HG03095 (cell line): Measurements from ENCODE around the gene GSTT4.
"Not testable (repeated sequence)": the region's sequence is repeated elsewhere in the genome, so short reads cannot be mapped to it uniquely, and the experiment has no call there.

Experiments
- ATAC-seq: cut with Tn5 transposase; IDR thresholded peaks from one replicate; pipeline ENCODE4 v1.9.1; 2021; ENCODE audit warnings: moderate library complexity; ENCODE audit not compliant: unreplicated experiment

Gene GSTT4

DNA sequence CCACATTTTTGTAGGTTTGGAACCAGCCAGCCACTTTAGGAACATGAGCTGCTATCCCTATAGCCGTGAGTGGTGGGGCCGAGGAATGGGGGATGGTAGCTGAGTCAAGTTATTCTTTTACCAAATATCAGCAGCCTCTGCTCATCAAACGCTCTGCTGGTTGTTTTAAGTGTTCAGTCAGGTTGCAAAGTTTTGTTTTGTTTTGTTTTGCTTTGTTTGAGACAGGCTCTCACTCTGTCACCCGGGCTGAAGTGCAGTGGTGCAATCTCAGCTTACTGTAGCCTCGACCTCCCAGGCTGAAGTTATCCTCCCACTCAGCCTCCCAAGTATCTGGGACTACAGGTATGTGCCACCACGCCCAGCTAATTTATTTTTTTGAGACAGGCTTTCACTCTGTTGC lies 20.2 kb upstream of the GSTT4 start:
- ATAC-seq: no peak

- ATAC-seq: no peak
These were observed 19.1 kb upstream of the GSTT4 start for GRCh38 chr22:24024354-24024753.

DNA sequence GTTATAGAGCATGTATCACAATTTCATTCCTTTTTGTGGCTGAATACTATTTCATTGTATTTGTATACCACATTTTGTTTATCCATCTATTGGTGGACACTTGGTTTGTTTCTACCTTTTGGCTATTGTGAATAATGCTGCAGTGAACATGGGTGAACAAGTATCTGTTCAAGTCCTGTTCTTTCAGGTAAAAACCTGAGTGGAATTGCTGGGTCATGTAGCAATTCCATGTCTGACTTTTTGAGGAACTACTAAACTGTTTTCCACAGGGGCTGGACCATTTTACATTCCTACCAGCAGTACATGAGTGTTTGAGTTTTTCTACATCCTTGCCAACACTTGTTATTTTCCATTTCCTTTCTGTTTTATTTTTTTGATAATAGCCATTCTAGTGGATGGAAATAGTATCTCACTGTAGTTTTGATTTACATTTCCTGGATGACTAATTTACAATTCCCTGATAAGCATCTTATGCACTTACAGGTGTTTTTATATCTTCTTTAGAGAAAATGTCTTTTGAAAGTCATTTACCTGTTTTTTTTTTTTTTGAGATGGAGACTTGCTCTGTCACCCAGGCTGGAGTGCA lies 18.0 kb upstream of the GSTT4 start:
- no peak for ATAC-seq

- ATAC-seq: no peak
These were observed 16.1 kb upstream of the GSTT4 start for GRCh38 chr22:24021304-24021703.

DNA sequence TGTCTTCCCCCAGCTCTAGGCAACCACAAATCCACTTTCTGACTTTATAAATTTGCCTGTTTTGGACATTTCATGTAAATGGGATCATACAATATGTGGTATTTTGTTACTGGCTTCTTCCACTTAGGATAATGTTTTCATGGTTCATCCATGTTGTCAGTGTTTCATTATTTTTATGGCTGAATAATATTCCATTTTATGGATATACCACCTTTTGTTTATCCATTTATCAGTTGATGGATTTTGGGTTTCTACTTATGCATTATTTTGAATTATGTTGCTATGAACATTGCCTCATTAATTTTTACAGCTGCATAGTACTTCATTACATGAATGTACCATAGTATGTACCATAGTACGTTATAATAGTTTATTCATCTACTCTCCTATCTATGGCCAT lies 10.9 kb upstream of the GSTT4 start:
- ATAC-seq: no peak

DNA sequence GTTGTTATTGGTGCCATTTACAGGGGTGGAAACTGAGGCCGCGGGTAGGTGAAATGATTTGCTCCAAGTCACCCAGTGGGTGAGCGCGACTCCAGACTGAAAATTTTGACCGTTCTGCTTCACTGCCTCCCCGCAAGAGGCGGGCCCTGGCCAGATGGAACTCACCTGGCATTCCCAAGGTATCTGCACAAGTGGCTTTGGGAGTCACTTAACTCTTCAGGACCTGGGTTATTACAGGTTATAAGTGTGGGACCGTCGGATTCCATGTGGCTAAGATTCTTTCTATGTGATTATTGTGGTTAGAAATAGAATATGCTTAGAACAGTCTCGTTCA lies 6.4 kb upstream of the GSTT4 start:
- no peak for ATAC-seq

DNA sequence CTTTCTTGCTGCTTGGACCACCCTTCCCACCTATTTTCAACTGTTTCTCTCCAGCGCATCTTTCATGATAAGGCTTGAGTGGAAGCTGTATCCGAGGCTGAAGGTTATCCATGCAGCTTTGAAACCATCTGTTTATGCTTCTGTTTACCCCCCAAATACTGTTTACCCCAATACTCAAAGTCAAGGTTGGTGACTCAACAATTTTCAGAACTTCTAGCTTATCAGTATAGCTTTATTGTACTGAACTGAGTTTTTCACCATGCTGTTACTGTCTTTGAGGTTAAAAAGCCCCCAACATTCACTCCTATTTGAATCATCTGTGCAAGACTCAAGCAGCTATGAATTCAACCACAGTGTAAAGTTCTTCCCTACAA lies 4.8 kb upstream of the GSTT4 start:
- no peak for ATAC-seq

- ATAC-seq: no peak
These were observed 4.2 kb upstream of the GSTT4 start for GRCh38 chr22:24009227-24010017.

GRCh38 chr22:24008381-24009226 lies 3.4 kb upstream of the GSTT4 start:
- no peak for ATAC-seq

DNA sequence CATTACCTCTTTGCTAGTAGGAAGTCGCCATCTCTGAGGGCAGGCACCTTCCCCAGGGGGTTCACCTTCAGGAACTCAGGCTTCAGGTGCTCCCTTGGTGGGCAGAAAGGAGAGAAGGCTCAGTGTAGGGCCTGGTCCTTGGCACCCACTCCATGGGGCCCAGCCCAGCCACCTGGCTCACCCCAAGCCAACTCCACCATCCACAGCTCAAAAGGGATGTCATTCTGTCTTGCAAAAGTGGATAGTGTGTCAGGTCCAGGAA lies 2.7 kb upstream of the GSTT4 start:
- no peak for ATAC-seq

DNA sequence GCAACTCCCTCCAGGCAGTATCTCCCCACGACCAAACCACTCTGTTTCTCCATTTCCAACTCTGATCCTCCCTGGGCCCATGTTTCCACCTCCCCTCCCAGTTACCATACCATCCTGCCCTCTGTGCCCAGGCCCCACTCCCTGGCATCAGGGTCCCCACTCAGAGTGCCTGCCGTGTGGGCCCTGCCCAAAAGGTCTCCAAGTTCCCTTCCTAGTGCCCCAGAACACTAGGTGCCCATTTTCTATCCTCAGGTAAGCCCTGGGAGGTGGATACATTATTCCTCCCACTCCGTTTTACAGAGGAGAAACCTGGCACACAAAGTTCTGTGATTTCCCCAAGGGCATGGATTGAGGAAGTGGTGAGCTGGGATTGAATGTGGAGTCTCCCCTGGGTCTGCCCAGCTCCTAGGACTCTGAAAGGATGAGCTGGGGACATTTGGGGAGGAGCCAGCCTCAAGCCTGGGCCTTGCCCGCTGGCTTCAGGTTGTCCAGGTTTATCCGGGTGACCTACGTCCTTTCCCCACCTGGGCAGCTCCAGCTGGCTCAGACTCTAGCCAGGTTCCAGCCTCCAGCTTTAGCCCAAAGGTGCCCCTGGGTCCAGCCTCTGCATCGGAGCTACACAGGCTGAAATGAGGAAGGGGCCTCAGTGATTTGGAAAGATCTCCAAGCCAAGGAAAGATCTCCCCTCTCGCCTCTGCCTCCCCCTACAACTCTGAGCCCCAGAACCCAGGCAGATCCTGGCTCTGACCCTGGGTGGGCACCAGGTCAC lies 2.2 kb upstream of the GSTT4 start:
- ATAC-seq: no peak

- ATAC-seq: no peak
These were observed 1.6 kb upstream of the GSTT4 start for GRCh38 chr22:24006914-24007214.

DNA sequence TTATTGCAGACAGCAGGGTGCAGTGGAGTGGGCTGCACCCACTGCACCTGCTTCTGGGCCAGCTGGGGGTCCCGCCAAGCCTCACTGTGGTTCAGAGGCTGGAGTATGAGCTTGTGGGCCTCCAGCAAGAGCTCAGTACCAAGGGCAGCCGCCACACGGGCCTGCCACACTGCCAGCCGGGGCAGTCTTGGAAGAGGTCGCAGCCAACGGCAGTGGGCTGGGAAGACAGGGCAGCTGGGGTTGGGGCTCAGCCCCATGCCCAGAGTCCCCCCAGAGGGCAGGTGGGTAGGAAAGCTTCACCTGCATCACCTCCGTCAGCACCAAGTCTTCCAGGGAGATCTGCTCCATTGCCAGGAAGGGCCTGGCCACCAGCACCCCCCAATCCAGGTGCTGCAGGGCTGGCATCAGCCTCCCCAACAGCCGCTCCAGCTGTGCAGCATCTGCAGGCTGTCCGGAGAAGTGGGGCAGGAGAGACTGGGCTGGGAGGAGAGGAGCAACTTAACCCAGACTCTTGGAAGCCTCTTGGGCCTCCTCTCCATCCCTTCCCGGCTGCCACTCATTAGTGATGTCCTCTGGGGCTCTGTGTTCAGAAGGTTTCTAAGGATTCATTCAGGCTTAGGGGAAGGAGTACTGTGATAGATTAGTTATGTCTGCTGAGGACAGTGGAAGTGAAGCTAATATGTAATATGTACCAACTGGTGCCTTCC lies 1.1 kb upstream of the GSTT4 start:
- ATAC-seq: no peak

DNA sequence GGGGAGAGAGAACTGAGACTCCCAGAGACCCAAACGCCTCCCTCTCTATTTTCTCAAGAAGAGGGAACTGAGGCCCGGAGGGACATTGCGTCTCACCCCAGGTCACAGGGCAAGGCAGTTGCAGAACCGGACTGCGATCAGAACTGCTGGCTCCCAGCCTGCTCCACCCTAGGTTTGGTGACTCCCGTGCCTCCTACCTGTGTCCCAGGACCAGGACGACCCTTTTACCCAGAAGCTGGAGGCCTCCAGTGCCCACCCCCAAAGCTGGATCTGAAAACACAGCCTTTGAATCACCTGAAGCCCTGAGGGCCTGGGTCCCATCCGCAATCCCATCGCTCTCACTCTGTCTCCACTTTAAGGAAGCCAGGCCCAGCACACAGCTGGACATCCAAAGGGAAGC lies 1.4 kb downstream of the GSTT4 start:
- ATAC-seq: no peak

GRCh38 chr22:24002851-24003250 lies 2.4 kb downstream of the GSTT4 start:
- ATAC-seq: no peak

DNA sequence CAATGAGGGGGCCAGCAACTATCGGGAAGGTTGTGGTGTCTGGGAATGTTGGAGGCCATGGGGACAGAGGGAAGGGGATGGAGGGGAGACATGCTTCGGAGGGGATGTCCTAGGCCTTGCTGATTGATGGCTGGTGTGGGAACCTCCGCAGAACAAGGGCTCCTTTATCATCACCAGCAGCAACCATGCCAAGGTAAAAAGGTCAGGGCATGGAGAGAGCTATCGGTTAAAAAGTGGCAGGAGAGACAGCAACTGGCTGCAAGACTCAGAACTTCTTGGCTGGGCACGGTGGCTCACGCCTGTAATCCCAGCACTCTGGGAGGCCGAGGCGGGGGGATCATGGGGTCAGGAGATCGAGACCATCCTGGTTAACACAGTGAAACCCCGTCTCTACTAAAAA lies 3.0 kb downstream of the GSTT4 start:
- no peak for ATAC-seq

DNA sequence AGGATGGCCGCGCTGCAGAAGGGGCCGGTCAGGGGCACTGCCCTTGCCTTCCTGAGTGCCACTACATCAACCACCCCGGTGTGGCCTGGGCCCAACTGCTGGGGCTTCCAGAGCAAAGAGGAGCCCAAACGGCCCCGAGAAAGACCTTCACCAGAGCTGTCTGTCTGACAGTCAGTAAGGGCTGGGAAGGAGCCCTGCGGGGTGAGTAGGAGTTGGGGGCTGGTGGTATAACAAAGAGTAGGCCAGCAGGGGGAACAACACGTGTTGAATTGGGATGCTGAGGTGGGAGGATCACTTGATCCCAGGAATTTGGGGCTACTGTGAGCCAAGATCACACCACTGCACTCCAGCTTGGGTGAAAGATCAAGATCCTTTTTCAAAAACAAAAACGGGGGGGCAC lies 3.9 kb downstream of the GSTT4 start:
- ATAC-seq: no peak

DNA sequence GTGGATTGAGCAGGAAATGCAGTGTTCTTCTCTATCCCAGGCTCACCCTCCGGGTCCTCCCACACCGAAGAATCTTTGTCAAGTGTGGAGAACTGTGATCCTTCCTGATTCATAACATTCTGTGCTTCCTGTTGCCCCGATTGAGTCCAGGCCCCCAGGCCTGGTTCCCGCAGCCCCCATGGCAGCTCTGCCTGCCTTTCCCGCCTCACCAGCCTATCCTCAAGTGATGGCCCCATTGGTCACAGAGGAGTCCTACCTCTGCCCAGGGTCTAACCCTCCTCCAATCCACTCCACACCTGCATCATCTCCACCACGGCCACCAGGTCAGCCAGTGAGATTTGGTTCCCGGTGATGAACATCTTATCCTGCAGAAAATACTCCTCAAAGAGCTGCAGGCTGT lies 5.5 kb downstream of the GSTT4 start:
- ATAC-seq: not testable (repeated sequence)

- ATAC-seq: no peak
These were observed 8.2 kb downstream of the GSTT4 start for GRCh38 chr22:23997092-23997491.

DNA sequence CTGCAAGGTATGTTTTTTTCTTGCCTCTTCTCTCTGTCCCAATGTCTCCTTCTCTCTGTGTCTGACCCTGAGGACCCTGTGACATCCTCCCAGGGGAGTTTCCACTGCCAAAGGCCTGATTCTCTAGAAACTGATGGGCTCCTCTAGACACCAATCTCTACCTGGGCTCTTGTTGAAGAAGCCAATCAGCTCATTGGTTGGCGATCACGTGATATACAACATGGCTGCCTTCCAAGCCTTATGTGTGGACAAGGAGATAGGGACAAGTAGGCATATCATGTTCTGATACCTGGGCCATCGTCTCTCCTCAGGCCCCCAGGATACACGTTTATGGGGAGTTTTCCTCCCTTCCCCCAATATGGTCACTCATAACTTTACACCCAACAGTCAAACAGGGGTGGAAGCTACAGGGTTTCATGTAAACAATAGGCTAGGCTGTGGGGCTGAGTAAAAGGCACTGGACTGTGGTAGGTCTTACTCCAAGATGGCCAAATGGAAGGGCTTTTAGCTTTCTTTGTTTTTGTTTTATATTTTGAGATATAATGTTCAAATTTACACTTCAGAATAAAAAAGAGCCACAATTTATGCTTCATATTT lies 11.6 kb downstream of the GSTT4 start:
- ATAC-seq: not testable (repeated sequence)

DNA sequence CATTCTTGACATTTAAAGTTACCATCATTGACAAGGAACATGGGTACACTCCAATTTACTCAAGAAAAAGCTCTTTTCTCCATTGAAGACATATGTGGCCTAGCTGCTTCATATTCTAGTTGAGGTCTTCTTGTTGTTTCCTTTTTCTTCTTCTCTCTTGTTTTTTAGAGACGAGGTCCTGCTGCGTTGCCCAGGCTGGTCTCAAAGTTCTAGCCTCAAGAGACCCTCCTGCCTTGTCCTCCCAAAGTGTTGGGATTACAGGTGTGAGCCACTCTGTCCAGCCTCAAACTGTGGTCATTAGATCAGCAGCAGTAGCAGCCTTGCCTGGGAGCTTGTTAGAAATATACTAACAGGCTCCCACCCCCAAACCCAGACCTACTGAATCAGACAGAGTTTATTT lies 12.2 kb downstream of the GSTT4 start:
- ATAC-seq: not testable (repeated sequence)
